WTC11 (cell line): ENCODE results near the gene OR11A1. TPM values are rescaled to one million over a fixed set of nuclear protein-coding genes. Genes with fewer than 3 reads are reported as not detected.

Experiments used
- ATAC-seq: fragments of 200-7000 bp; cut with Tn5 transposase; 2 replicates; pipeline ENCODE4 v1.10.0; 2021; ENCODE audit warnings: mild to moderate bottlenecking, moderate library complexity
- CTCF ChIA-PET: fragments of 300-600 bp; sonication (Branson Sonifier 250); formaldehyde crosslinking; loops from one replicate; lab custom pipeline; 2021; ENCODE audit warnings: antibody characterized with exemption; lab: Charles Lee
- POLR2A ChIA-PET: fragments of 350-600 bp; sonication (Branson Sonifier 250); formaldehyde crosslinking; loops from one replicate; lab custom pipeline; 2021; ENCODE audit warnings: antibody characterized with exemption; lab: Charles Lee
- DNase-seq: peaks from one replicate; pipeline ENCODE4 v3.0.0; 2021; ENCODE audit warnings: low spot score
- H3K27ac Mint-ChIP-seq: 2 replicates; pipeline ENCODE4 v1.8.0; 2021; ENCODE audit warnings: mixed read lengths
- H3K27me3 Mint-ChIP-seq: 2 replicates; pipeline ENCODE4 v1.8.0; 2021; ENCODE audit warnings: low read depth, mild to moderate bottlenecking, moderate library complexity, mixed read lengths
- H3K36me3 Mint-ChIP-seq: 2 replicates; pipeline ENCODE4 v1.8.0; 2021; ENCODE audit warnings: mixed read lengths
- H3K4me1 Mint-ChIP-seq: 2 replicates; pipeline ENCODE4 v1.8.0; 2022; ENCODE audit warnings: mixed read lengths
- H3K4me3 Mint-ChIP-seq: 2 replicates; pipeline ENCODE4 v1.8.0; 2021; ENCODE audit warnings: mild to moderate bottlenecking, moderate library complexity, mixed read lengths
- H3K9me3 Mint-ChIP-seq: 2 replicates; pipeline ENCODE4 v1.8.0; 2021; ENCODE audit warnings: mixed read lengths
- ATF1 ChIP-seq: sonication (generic); formaldehyde crosslinking; IDR thresholded peaks from 2 replicates; pipeline ENCODE4 v1.8.1; 2023; ENCODE audit warnings: mild to moderate bottlenecking, moderate library complexity, missing genetic modification reagents
- ATF2 ChIP-seq: sonication (generic); formaldehyde crosslinking; IDR thresholded peaks from 2 replicates; pipeline ENCODE4 v1.8.1; 2022; ENCODE audit warnings: low read depth, missing genetic modification reagents, borderline replicate concordance
- ATF3 ChIP-seq: sonication (generic); formaldehyde crosslinking; conservative IDR thresholded peaks from 2 replicates; pipeline ENCODE4 v1.8.1; 2022; ENCODE audit warnings: mild to moderate bottlenecking, missing genetic modification reagents
- ATF6 ChIP-seq: sonication (generic); formaldehyde crosslinking; IDR thresholded peaks from 2 replicates; pipeline ENCODE4 v1.8.1; 2023; ENCODE audit warnings: mild to moderate bottlenecking, missing genetic modification reagents
- CTCF ChIP-seq: fragments of 200-600 bp; IDR thresholded peaks from 2 replicates; pipeline ENCODE4 v1.8.0; 2022; ENCODE audit warnings: antibody characterized with exemption
- EMX1 ChIP-seq: fragments of 250-450 bp; sonication (Bioruptor Pico); IDR thresholded peaks from 2 replicates; pipeline ENCODE4 v1.8.0; 2021; ENCODE audit warnings: mild to moderate bottlenecking
- JAZF1 ChIP-seq: fragments of 250-450 bp; sonication (Bioruptor Pico); IDR thresholded peaks from 2 replicates; pipeline ENCODE4 v1.9.0; 2021; ENCODE audit warnings: moderate library complexity, mild to moderate bottlenecking, inconsistent platforms
- NFATC4 ChIP-seq: fragments of 250-450 bp; sonication (Bioruptor Pico); IDR thresholded peaks from 2 replicates; pipeline ENCODE4 v1.9.0; 2021; ENCODE audit warnings: mild to moderate bottlenecking
- OVOL2 ChIP-seq: fragments of 250-450 bp; sonication (Bioruptor Pico); IDR thresholded peaks from 2 replicates; pipeline ENCODE4 v1.9.0; 2021; ENCODE audit warnings: mild to moderate bottlenecking, borderline replicate concordance
- PRDM15 ChIP-seq: sonication (generic); formaldehyde crosslinking; IDR thresholded peaks from 2 replicates; pipeline ENCODE4 v1.8.0; 2022; ENCODE audit warnings: missing genetic modification reagents
- RORB ChIP-seq: fragments of 250-450 bp; sonication (Bioruptor Pico); IDR thresholded peaks from 2 replicates; pipeline ENCODE4 v1.9.0; 2021; ENCODE audit warnings: mild to moderate bottlenecking
- TCF7 ChIP-seq: sonication (generic); formaldehyde crosslinking; IDR thresholded peaks from 2 replicates; pipeline ENCODE4 v1.8.0; 2022; ENCODE audit warnings: mild to moderate bottlenecking, low read depth, missing genetic modification reagents, moderate library complexity
- TEAD1 ChIP-seq: sonication (generic); formaldehyde crosslinking; IDR thresholded peaks from 2 replicates; pipeline ENCODE4 v1.8.0; 2022; ENCODE audit warnings: mild to moderate bottlenecking, missing genetic modification reagents
- ZNF121 ChIP-seq: sonication (generic); formaldehyde crosslinking; IDR thresholded peaks from 2 replicates; pipeline ENCODE4 v1.8.0; 2023; ENCODE audit warnings: missing genetic modification reagents
- ZNF219 ChIP-seq: sonication (generic); formaldehyde crosslinking; IDR thresholded peaks from 2 replicates; pipeline ENCODE4 v1.8.0; 2023; ENCODE audit warnings: missing genetic modification reagents, mild to moderate bottlenecking, borderline replicate concordance
- ZNF281 ChIP-seq: sonication (generic); formaldehyde crosslinking; IDR thresholded peaks from 2 replicates; pipeline ENCODE4 v1.8.0; 2023; ENCODE audit warnings: mild to moderate bottlenecking, missing genetic modification reagents
- ZNF532 ChIP-seq: fragments of 250-450 bp; sonication (Bioruptor Pico); IDR thresholded peaks from 2 replicates; pipeline ENCODE4 v1.9.0; 2021; ENCODE audit warnings: mild to moderate bottlenecking, borderline replicate concordance
- total RNA-seq: library from RNA; stranded (reverse); gene quantifications from 3 replicates; pipeline ENCODE4 v1.2.3, GENCODE V29; 2021

Gene OR11A1
- total RNA-seq, 1 experiment from 2014 or later = not detected

- Mint-ChIP-seq H3K4me1 (no peaks in the 10 kb centered on the region), H3K27me3 (peaks cover 12% of the 10 kb centered on the region), H3K9me3 (peaks cover 10% of the 10 kb centered on the region; the same call in 1 of the 2 replicates), H3K27ac (no peak overlapping the region), H3K4me3 (no peak overlapping the region), H3K36me3 (no peaks in the 10 kb centered on the region)
- ATAC-seq (no peak), DNase-seq (no peak)
- TF ChIP-seq JAZF1 (CRISPR knock-in tag) = no peak
- no peak for TF ChIP-seq ATF1 (CRISPR knock-in tag)
- TF ChIP-seq OVOL2 (CRISPR knock-in tag) = no peak
- TF ChIP-seq TEAD1 (CRISPR knock-in tag) = no peak
- TF ChIP-seq PRDM15 (CRISPR knock-in tag) = no peak
- TF ChIP-seq ZNF219 (CRISPR knock-in tag) = no peak
- TF ChIP-seq EMX1 = no peak
- TF ChIP-seq NFATC4 (CRISPR knock-in tag) = no peak
- TF ChIP-seq ZNF121 (CRISPR knock-in tag) = no peak
- TF ChIP-seq ATF6 (CRISPR knock-in tag) = no peak
- CTCF ChIA-PET = interaction anchor here (0.7 to 1.8 kb wide), 2 partner anchors 38 to 96 kb away, joined by 4 to 6 read pairs; no protein-coding TSS in a partner anchor
- POLR2A ChIA-PET = no interaction called here
Measured at GRCh38 chr6:29493261-29493660, 36.4 kb upstream of the OR11A1 start.

- 0 out of 2 replicates have a peak, but pooled peaks cover 7% of the 10 kb centered on the region for H3K27me3 Mint-ChIP-seq
- POLR2A ChIA-PET = no interaction called here
- no peaks in the 10 kb centered on the region for H3K4me1 Mint-ChIP-seq
- no peak for TF ChIP-seq ATF3
- no peak for TF ChIP-seq TCF7 (CRISPR knock-in tag)
- TF ChIP-seq OVOL2 (CRISPR knock-in tag) = no peak
- TF ChIP-seq ATF2 (CRISPR knock-in tag) = no peak
- TF ChIP-seq ZNF281 (CRISPR knock-in tag) = no peak
- TF ChIP-seq CTCF = no peak
- no peak for TF ChIP-seq RORB
- TF ChIP-seq ZNF532 (CRISPR knock-in tag) = no peak
- ATAC-seq (no peak), DNase-seq (no peak)
- H3K36me3 Mint-ChIP-seq = no peaks in the 10 kb centered on the region
- no peak overlapping the region for H3K4me3 Mint-ChIP-seq
- peaks cover 10% of the 10 kb centered on the region; the same call in 1 of the 2 replicates for H3K9me3 Mint-ChIP-seq
- no peak overlapping the region for H3K27ac Mint-ChIP-seq
- CTCF ChIA-PET = no interaction called here
Measured at GRCh38 chr6:29491574-29491973, 34.7 kb upstream of the OR11A1 start.
